Measurements from ENCODE around the gene BOD1L2.

DNA sequence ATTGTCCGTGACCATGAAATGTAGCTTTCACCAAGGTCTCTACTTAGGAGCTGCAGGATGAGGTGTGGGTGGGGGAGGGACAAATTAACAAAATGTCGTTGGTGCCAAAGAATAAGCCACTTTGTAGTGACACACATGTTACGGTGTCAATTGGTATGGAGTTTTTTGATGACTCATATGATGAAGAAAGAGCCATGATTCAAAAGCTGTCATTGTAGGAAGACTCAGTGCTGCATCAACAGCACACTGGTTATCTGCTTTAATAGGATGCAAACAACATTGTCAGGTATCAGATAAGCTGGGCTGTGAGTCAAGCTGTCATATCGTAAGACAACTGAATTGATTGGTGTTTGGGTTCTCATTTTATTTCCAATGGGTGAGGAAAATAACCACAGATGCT is 36.6 kb upstream of the BOD1L2 start:
- TF ChIP-seq, protein P1, sequence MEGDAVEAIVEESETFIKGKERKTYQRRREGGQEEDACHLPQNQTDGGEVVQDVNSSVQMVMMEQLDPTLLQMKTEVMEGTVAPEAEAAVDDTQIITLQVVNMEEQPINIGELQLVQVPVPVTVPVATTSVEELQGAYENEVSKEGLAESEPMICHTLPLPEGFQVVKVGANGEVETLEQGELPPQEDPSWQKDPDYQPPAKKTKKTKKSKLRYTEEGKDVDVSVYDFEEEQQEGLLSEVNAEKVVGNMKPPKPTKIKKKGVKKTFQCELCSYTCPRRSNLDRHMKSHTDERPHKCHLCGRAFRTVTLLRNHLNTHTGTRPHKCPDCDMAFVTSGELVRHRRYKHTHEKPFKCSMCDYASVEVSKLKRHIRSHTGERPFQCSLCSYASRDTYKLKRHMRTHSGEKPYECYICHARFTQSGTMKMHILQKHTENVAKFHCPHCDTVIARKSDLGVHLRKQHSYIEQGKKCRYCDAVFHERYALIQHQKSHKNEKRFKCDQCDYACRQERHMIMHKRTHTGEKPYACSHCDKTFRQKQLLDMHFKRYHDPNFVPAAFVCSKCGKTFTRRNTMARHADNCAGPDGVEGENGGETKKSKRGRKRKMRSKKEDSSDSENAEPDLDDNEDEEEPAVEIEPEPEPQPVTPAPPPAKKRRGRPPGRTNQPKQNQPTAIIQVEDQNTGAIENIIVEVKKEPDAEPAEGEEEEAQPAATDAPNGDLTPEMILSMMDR (IDR thresholded peaks at IDR 0.05; ENCODE audit: insufficient read depth, low read length) = no peak
- no peak for TF ChIP-seq POLR2AphosphoS5 (IDR thresholded peaks at IDR 0.05; ENCODE audit: low read depth)
- no peak for TF ChIP-seq GABPA (IDR thresholded peaks at IDR 0.05; ENCODE audit: low read depth)

Measured in HL-60 (cell line).